Prostate gland (tissue), 2 donors: Measurements from ENCODE around the gene SLC28A1.

Source experiments
- POLR2A ChIP-seq: fragments of 450-650 bp; IDR thresholded peaks from one replicate; pipeline ENCODE4 v1.6.1; 2016; ENCODE audit warnings: antibody characterized with exemption, mild to moderate bottlenecking
- POLR2AphosphoS5 ChIP-seq: sonication (generic); formaldehyde crosslinking; IDR thresholded peaks from one replicate; pipeline ENCODE4 v1.6.1; 2017; ENCODE audit warnings: antibody characterized with exemption
- TF ChIP-seq, protein P1 (sequence below), 4 experiments: fragments of 200-600 bp in 2 of 4; fragments of 450-650 bp in 2 of 4; sonication (generic) in 2 of 4; IDR thresholded peaks; 1 replicate in 3 of 4; 2 replicates in 1 of 4; pipeline ENCODE4 v1.5.1; 2016 to 2019; ENCODE audit warnings: antibody characterized with exemption in 4 of 4, mild to moderate bottlenecking in 2 of 4, moderate library complexity in 2 of 4

DNA sequence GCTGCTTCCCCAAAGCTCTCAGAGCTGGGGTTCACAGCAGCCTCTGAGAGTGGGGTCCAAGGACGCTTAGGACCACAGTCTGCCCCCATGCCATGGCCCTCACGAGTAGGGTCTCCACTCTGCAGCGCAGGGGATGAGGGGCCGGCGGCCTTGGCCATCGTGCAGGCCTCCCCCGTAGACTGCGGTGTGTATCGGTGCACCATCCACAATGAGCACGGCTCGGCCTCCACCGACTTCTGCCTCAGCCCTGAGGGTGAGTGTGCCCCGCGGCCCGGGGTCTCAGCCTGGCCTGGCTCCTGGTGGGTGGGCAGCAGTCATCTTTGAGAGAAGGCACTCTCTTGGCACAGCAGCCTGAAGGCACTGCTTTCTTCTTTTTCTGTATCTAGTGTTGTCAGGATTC, 24.8 kb upstream of the SLC28A1 start:
- TF ChIP-seq, protein P1, sequence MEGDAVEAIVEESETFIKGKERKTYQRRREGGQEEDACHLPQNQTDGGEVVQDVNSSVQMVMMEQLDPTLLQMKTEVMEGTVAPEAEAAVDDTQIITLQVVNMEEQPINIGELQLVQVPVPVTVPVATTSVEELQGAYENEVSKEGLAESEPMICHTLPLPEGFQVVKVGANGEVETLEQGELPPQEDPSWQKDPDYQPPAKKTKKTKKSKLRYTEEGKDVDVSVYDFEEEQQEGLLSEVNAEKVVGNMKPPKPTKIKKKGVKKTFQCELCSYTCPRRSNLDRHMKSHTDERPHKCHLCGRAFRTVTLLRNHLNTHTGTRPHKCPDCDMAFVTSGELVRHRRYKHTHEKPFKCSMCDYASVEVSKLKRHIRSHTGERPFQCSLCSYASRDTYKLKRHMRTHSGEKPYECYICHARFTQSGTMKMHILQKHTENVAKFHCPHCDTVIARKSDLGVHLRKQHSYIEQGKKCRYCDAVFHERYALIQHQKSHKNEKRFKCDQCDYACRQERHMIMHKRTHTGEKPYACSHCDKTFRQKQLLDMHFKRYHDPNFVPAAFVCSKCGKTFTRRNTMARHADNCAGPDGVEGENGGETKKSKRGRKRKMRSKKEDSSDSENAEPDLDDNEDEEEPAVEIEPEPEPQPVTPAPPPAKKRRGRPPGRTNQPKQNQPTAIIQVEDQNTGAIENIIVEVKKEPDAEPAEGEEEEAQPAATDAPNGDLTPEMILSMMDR (IDR thresholded peaks at IDR 0.05): no peak
- no peak for TF ChIP-seq POLR2AphosphoS5
- TF ChIP-seq POLR2A: no peak
